ENCODE measurements around the gene PRDM5. TPM values are rescaled to one million over a fixed set of nuclear protein-coding genes. Genes with fewer than 3 reads are reported as not detected.

PRDM5 gene
- total RNA-seq, 6 donors from 2014 or later, result 8.0 to 28.3 (median 18.9) TPM

DNA sequence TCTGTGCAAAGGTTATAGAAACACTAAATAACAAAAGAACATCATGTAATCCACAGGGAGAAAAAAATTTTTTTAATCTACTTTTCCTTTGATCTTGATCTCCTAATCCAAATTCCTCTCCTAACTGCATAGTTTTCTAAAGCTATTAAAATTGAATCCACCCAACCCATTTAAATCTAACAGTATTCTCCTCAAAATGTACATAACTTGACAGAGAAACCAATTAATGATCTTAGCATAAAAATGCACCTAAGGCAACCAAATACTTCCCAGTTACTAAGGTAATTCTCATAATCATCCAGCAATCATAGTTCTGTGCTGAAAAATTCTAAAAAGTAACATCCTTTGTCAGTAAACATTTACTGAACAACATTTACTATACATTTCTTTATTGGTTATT is 60.7 kb downstream of the PRDM5 start:
- no peaks in the 10 kb centered on the region for H3K27me3 ChIP-seq
- TF ChIP-seq, protein P1, sequence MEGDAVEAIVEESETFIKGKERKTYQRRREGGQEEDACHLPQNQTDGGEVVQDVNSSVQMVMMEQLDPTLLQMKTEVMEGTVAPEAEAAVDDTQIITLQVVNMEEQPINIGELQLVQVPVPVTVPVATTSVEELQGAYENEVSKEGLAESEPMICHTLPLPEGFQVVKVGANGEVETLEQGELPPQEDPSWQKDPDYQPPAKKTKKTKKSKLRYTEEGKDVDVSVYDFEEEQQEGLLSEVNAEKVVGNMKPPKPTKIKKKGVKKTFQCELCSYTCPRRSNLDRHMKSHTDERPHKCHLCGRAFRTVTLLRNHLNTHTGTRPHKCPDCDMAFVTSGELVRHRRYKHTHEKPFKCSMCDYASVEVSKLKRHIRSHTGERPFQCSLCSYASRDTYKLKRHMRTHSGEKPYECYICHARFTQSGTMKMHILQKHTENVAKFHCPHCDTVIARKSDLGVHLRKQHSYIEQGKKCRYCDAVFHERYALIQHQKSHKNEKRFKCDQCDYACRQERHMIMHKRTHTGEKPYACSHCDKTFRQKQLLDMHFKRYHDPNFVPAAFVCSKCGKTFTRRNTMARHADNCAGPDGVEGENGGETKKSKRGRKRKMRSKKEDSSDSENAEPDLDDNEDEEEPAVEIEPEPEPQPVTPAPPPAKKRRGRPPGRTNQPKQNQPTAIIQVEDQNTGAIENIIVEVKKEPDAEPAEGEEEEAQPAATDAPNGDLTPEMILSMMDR (IDR thresholded peaks at IDR 0.05), result no peak
- TF ChIP-seq EP300 (IDR thresholded peaks at IDR 0.05), result no peak
- TF ChIP-seq POLR2AphosphoS5 (IDR thresholded peaks at IDR 0.05), result no peak
- no peak for TF ChIP-seq POLR2A (IDR thresholded peaks at IDR 0.05)
- no peaks in the 10 kb centered on the region for H3K9me3 ChIP-seq
- peaks cover 0 to under 1% (median 0%) of the 10 kb centered on the region in 4 donors for H3K4me1 ChIP-seq
- no peak for ATAC-seq (ENCODE audit: low FRiP score in 2 of 2)
- H3K4me3 ChIP-seq, result no peak overlapping the region
- DNase-seq, result no peak
- no peaks in the 10 kb centered on the region for H3K36me3 ChIP-seq
- no peak overlapping the region for H3K27ac ChIP-seq

DNA sequence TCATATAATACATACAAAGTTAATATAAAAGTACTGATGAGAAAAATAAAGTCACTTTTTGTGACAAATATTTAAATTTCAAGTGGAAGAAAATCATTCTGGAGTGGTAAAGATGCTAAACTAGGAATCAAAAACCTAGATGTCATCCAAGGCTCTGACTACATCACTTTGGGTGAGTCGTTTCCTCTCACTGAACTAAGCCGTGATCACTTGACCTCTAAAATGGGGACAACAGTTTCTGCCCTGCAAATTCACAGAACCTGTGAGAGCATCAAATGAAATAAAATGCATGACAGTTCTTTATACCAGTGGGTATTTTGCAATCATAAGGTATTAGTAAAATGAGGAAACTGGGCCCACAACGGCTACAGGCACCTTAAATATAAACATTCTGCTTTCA is 63.8 kb downstream of the PRDM5 start:
- WGBS, 2 donors, result 57 to 60% methylated on average over 3 of the region's 3 CpGs
- ATAC-seq (ENCODE audit: low FRiP score in 2 of 2) (no peak), DNase-seq (no peak)
- H3K27ac ChIP-seq, result no peak overlapping the region
- H3K9me3 ChIP-seq, result no peaks in the 10 kb centered on the region
- peaks cover 0 to 6% (median 1%) of the 10 kb centered on the region in 4 donors for H3K4me1 ChIP-seq
- H3K4me3 ChIP-seq, result no peak overlapping the region
- H3K27me3 ChIP-seq, result no peaks in the 10 kb centered on the region
- no peaks in the 10 kb centered on the region for H3K36me3 ChIP-seq
- TF ChIP-seq EP300 (IDR thresholded peaks at IDR 0.05), result no peak
- no peak for TF ChIP-seq POLR2A (IDR thresholded peaks at IDR 0.05)
- TF ChIP-seq, protein P1 (IDR thresholded peaks at IDR 0.05), result no peak
- TF ChIP-seq POLR2AphosphoS5 (IDR thresholded peaks at IDR 0.05), result no peak

GRCh38 chr4:120857312-120857711 is 65.2 kb downstream of the PRDM5 start:
- H3K4me3 ChIP-seq, result no peak overlapping the region
- DNase-seq, result no peak
- no peaks in the 10 kb centered on the region for H3K27me3 ChIP-seq
- no peak for TF ChIP-seq POLR2AphosphoS5 (IDR thresholded peaks at IDR 0.05)
- TF ChIP-seq POLR2A (IDR thresholded peaks at IDR 0.05), result no peak
- TF ChIP-seq, protein P1 (IDR thresholded peaks at IDR 0.05), result no peak
- no peak for TF ChIP-seq EP300 (IDR thresholded peaks at IDR 0.05)
- H3K27ac ChIP-seq, result no peak overlapping the region
- H3K9me3 ChIP-seq, result no peaks in the 10 kb centered on the region
- H3K36me3 ChIP-seq, result no peaks in the 10 kb centered on the region
- peaks cover 0 to 6% (median 1%) of the 10 kb centered on the region in 4 donors for H3K4me1 ChIP-seq
- ATAC-seq (ENCODE audit: low FRiP score in 2 of 2), result peak in 1 of 2 donors; percentile 40
- WGBS, 2 donors, result 69 to 76% methylated on average over 3 of the region's 3 CpGs

GRCh38 chr4:120856294-120856693 is 66.2 kb downstream of the PRDM5 start:
- DNase-seq (peak in 1 of 2 donors; percentile 55), ATAC-seq (ENCODE audit: low FRiP score in 2 of 2) (no peak)
- no peak overlapping the region for H3K4me3 ChIP-seq
- no peaks in the 10 kb centered on the region for H3K36me3 ChIP-seq
- peaks cover 0 to 6% (median 1%) of the 10 kb centered on the region in 4 donors for H3K4me1 ChIP-seq
- H3K27ac ChIP-seq, result no peak overlapping the region
- TF ChIP-seq POLR2A (IDR thresholded peaks at IDR 0.05) (no peak), EP300 (IDR thresholded peaks at IDR 0.05) (no peak)
- TF ChIP-seq, protein P1 (IDR thresholded peaks at IDR 0.05), result no peak
- H3K27me3 ChIP-seq, result no peaks in the 10 kb centered on the region
- WGBS, 2 donors, result 57 to 64% methylated on average over 2 of the region's 2 CpGs
- no peaks in the 10 kb centered on the region for H3K9me3 ChIP-seq

GRCh38 chr4:120855307-120856001 is 67.1 kb downstream of the PRDM5 start:
- Histone ChIP-seq H3K27me3 (no peaks in the 10 kb centered on the region), H3K4me1 (peaks cover 0 to 6% (median 1%) of the 10 kb centered on the region in 4 donors), H3K4me3 (no peak overlapping the region), H3K36me3 (no peaks in the 10 kb centered on the region), H3K27ac (peak overlapping the region in 1 of 4 donors; percentile 4), H3K9me3 (no peaks in the 10 kb centered on the region)
- DNase-seq (no peak), ATAC-seq (ENCODE audit: low FRiP score in 2 of 2) (no peak)
- TF ChIP-seq, protein P1 (IDR thresholded peaks at IDR 0.05), result no peak
- TF ChIP-seq POLR2A (IDR thresholded peaks at IDR 0.05), result no peak
- TF ChIP-seq POLR2AphosphoS5 (IDR thresholded peaks at IDR 0.05), result no peak
- TF ChIP-seq EP300 (IDR thresholded peaks at IDR 0.05), result no peak
- 73 to 74% methylated on average over 2 of the region's 2 CpGs for WGBS, 2 donors
